GM18520 (cell line): ENCODE measurements around the gene SLF2.
A peak's percentile ranks its signal among the peaks of the same experiment; 100 is the strongest.

ENCODE experiments used
- ATAC-seq: cut with Tn5 transposase; IDR thresholded peaks from one replicate; pipeline ENCODE4 v1.9.1; 2021; ENCODE audit not compliant: unreplicated experiment

The SLF2 gene

DNA sequence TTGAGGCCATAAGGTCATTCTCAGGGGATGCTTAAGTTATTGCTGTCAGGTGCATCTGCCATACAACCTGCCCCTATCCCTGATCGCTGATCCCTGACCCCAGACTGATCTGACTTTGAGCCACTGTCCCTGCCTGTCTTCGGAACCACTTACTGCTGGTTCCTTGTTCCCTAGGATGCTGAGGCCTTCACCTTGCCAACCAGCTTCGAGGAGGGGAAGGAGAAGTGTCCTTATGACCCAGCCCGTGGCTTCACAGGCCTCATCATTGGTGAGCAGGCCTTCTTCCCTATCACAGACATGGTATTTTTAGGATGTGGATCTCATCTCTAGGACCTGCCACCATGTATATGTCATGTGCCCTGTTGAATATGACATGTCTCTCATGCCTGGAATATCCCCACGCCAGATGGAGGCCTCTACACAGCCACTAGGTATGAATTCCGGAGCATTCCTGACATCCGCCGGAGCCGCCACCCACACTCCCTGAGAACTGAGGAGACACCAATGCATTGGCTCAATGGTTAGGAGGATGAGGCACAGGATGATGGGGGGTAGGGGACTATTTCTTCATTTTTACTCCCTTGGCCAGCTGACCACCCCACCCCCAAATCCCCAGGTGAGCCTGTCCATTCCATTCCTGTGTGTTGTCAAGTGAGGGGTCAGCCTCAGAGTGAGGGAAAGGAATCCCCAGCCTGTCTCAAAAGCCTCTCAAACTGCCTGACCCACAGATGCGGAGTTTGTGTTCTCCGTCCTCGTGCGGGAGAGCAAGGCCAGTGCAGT is 65.5 kb downstream of the SLF2 start:
- no peak for ATAC-seq

GRCh38 chr10:100978901-100979195 is 66.1 kb downstream of the SLF2 start:
- no peak for ATAC-seq

- ATAC-seq = no peak
Measured at GRCh38 chr10:100979791-100980272, 67.1 kb downstream of the SLF2 start.

DNA sequence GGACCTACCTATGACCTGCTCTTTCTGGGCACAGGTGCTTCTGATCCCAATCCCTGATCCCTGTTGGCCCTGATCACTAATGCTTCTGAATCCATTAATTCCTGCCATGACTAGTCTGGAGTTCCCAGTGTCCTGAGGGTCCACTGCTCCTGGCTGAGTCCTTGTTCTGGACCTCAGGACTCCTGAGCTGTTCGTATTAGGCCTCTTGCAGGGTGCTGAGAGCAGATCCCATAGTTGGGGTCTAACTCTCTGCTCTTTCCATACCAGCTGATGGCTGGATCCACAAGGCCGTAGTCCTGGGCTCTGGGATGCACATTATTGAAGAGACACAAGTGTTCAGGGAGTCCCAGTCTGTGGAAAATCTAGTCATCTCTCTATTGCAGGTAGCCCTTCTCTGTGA is 67.5 kb downstream of the SLF2 start:
- no peak for ATAC-seq

- no peak for ATAC-seq
Measured at GRCh38 chr10:100980711-100981110, 67.9 kb downstream of the SLF2 start.

DNA sequence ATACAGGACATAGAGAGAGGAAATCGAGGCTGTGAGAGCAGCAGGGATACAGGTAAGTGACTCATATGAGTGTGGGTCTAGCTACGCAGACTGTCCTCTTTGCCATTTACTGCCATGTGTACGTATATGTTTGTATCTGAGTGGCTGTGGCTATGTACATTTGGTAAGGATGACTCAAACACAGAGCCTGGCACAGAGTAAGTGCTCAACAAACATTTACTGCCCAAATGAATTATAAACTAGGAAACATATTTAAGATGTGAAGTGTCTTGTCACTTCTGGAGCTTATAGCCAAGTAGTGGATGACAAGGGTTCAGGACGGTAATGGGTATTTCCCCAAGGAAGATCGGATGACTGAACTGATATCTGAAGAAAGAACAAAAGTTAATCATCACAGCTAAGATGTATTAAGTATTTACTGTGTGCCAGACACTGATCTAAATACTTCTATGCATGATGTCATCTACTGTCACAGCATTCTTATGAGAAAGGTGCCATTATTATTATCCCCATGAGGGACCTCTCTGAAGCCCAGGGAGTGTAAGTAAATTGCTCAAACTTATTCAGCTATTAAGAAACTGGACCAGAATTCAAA is 68.5 kb downstream of the SLF2 start:
- ATAC-seq = no peak

DNA sequence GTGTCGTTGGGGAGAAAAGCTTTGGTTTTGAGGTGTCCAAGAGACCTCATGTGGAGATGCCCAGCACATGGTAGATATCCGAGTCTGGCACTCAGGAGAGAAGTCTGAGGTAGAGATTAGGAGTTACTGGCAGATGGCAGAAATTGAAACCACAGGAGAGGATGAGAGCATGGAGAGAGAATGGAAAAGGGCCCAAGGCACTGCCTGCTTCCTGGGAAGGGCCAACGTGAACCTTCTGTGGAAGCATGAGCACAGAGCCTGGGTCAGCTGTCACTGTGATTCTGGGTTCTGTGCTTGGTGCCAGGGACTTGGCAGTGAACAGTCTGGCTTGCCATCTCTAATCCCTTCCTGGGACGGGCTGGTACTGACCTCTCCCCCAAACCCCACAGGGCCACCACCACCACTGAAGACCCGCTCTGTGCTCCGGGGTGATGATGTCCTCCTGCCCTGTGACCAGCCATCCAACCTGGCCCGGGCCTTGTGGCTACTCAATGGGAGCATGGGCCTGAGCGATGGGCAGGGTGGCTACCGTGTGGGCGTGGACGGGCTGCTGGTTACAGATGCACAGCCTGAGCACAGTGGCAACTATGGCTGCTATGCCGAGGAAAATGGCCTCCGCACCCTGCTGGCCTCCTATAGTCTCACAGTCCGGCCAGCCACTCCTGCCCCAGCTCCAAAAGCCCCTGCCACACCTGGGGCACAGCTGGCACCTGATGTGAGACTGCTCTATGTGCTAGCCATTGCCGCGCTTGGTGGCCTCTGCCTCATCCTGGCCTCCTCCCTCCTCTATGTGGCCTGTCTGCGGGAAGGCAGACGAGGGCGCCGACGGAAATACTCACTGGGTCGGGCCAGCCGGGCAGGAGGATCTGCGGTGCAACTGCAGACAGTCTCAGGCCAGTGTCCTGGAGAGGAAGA is 70.4 kb downstream of the SLF2 start:
- ATAC-seq = no peak

- no peak for ATAC-seq
Measured at GRCh38 chr10:100983868-100984671, 71.3 kb downstream of the SLF2 start.

GRCh38 chr10:100984672-100985177 is 72.0 kb downstream of the SLF2 start:
- ATAC-seq = no peak

- ATAC-seq = no peak
Measured at GRCh38 chr10:100985336-100985735, 72.6 kb downstream of the SLF2 start.

DNA sequence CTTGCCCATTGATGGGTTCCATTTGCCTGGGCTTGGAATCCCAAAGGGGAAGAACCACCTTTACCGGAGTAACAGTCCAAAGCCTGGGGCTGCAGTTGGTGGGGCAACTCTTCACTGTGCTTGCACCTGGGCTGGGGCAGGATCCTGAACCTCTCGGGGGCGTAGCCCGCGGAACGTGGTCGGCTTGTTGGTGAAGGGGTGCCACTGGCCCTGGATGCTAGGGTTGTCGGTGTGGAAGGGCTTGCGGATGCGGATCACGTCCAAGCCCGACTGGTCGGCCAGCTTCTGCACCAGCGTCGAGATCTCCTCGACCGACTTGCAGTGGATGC is 73.8 kb downstream of the SLF2 start:
- no peak for ATAC-seq

- peak; percentile 39 for ATAC-seq
Measured at GRCh38 chr10:100986952-100987684, 74.4 kb downstream of the SLF2 start, which contains the start of the genes MRPL43 and TWNK. Gene MRPL43 (minus strand): TSS chr10:100987497. CDS start chr10:100987443, 54 bp downstream. Gene TWNK (plus strand): TSS chr10:100987543. CDS start chr10:100988211, 668 bp downstream.

- no peak for ATAC-seq
Measured at GRCh38 chr10:100987685-100988049, 74.9 kb downstream of the SLF2 start.

- no peak for ATAC-seq
Measured at GRCh38 chr10:100988166-100988565, 75.4 kb downstream of the SLF2 start.

GRCh38 chr10:100989088-100989487 is 76.3 kb downstream of the SLF2 start:
- no peak for ATAC-seq

- no peak for ATAC-seq
Measured at GRCh38 chr10:100993986-100994708, 81.4 kb downstream of the SLF2 start.

- no peak for ATAC-seq
Measured at GRCh38 chr10:100995181-100995580, 82.4 kb downstream of the SLF2 start.

DNA sequence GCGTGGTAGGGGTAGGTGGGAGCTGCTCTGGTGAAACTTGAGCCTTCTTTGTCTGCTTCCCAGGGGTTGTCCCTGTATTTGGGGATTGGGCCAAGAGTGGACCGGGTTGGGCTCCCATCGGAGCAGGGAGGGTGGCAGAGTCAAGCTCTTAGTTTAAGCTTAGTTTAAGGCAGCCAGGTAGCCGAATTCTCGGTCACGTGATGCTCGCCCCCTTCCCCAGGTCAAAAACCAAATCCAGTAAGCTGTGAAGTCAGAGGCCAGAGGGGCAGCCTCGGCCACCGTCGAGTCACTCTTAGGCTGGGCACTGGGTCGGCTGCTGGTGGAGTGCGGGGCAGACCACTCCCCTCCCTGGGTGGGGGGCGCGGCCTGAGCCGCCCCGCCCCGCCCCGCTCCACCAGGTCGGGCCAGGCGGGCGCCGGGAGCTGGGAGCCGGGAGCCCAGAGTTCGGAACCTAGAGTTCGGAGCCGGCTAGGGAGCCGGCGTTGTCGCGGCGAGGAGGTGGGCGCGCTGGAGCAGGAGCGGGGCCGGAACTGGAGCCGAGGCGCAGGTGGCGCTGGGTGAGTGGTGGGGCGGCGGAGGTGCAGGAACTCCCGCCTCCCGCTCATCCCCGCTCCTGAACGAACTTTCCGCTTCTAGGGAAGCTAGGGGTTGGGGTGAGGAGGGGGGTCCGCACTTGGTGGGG is 84.1 kb downstream of the SLF2 start:
- no peak for ATAC-seq
